ENCODE data around the gene KRTAP12-1. TPM values are rescaled to one million over a fixed set of nuclear protein-coding genes. Genes with fewer than 3 reads are reported as not detected.

KRTAP12-1 gene
- total and polyA plus RNA-seq, 11 donors: not detected

GRCh38 chr21:44701023-44701400, 19.0 kb upstream of the KRTAP12-1 start:
- intact Hi-C loops (cut with DNase I): no loop called here
- Histone ChIP-seq H3K36me3 (no peaks in the 10 kb centered on the region), H3K27ac (no peak overlapping the region), H3K4me3 (no peak overlapping the region), H3K27me3 (peaks cover 5 to 88% (median 43%) of the 10 kb centered on the region in 9 donors), H3K9me3 (no peaks in the 10 kb centered on the region), H3K4me1 (peaks cover 0 to 6% (median 0%) of the 10 kb centered on the region in 12 donors)
- 82 to 88% (median 84%) methylated on average over 14 of the region's 14 CpGs for WGBS, 4 donors
- no peak for DNase-seq
- no peak for ATAC-seq
- no peak for TF ChIP-seq POLR2A (IDR thresholded peaks at IDR 0.05)
- TF ChIP-seq CTCF (IDR thresholded peaks at IDR 0.05): no peak

- no peak for DNase-seq
- intact Hi-C loops (cut with DNase I): no loop called here
- H3K27ac ChIP-seq: no peak overlapping the region
- TF ChIP-seq POLR2A (IDR thresholded peaks at IDR 0.05) (no peak), CTCF (IDR thresholded peaks at IDR 0.05) (no peak)
- no peak for ATAC-seq
- WGBS, 4 donors: 47 to 52% (median 51%) methylated on average over 15 to 21 of the region's 21 CpGs
- peaks cover 5 to 87% (median 46%) of the 10 kb centered on the region in 9 donors for H3K27me3 ChIP-seq
- H3K4me3 ChIP-seq: no peak overlapping the region
- no peaks in the 10 kb centered on the region for H3K9me3 ChIP-seq
- H3K4me1 ChIP-seq: peaks cover 0 to 6% (median 0%) of the 10 kb centered on the region in 12 donors
- H3K36me3 ChIP-seq: no peaks in the 10 kb centered on the region
Measured at GRCh38 chr21:44700101-44701022, 18.4 kb upstream of the KRTAP12-1 start.

- ATAC-seq (no peak), DNase-seq (no peak)
- no peaks in the 10 kb centered on the region for H3K9me3 ChIP-seq
- no peak for TF ChIP-seq CTCF (IDR thresholded peaks at IDR 0.05)
- TF ChIP-seq POLR2A (IDR thresholded peaks at IDR 0.05): no peak
- peaks cover 0 to 6% (median 0%) of the 10 kb centered on the region in 12 donors for H3K4me1 ChIP-seq
- no peaks in the 10 kb centered on the region for H3K36me3 ChIP-seq
- no peak overlapping the region for H3K4me3 ChIP-seq
- no peak overlapping the region for H3K27ac ChIP-seq
- intact Hi-C loops (cut with DNase I): no loop called here
- 40 to 53% (median 50%) methylated on average over 17 of the region's 17 CpGs for WGBS, 4 donors
- H3K27me3 ChIP-seq: peaks cover 5 to 82% (median 43%) of the 10 kb centered on the region in 9 donors
Measured at GRCh38 chr21:44699502-44700001, 17.6 kb upstream of the KRTAP12-1 start.

Measured in heart left ventricle (tissue), 16 donors.